Astrocyte (in vitro differentiated cells and primary cell): ENCODE data around the gene GATB.

Source experiments
- CTCF ChIP-seq: IDR thresholded peaks from 2 replicates; pipeline ENCODE4 v1.5.1; 2011; ENCODE audit warnings: low read depth, mild to moderate bottlenecking, inconsistent platforms, low read length, moderate library complexity; ENCODE audit not compliant: insufficient read depth
- EZH2 ChIP-seq: IDR thresholded peaks from 2 replicates; pipeline ENCODE4 v1.6.1; 2012; ENCODE audit warnings: mild to moderate bottlenecking, low read length, inconsistent platforms; ENCODE audit not compliant: insufficient read depth

- TF ChIP-seq CTCF: no peak
- TF ChIP-seq EZH2: no peak
Observed at GRCh38 chr4:151728679-151729078, 32.1 kb downstream of the GATB start.
